B cell (primary cell): ENCODE data around the gene PHB1. TPM values are rescaled to one million over a fixed set of nuclear protein-coding genes. Genes with fewer than 3 reads are reported as not detected.
"Not testable (repeated sequence)": the region's sequence is repeated elsewhere in the genome, so short reads cannot be mapped to it uniquely, and the experiment has no call there.

Experiments used
- ATAC-seq: fragments of 200-7000 bp; cut with Tn5 transposase; one replicate; pipeline ENCODE4 v1.10.0; 2021; ENCODE audit warnings: low read depth, mild to moderate bottlenecking, moderate number of reproducible peaks, moderate library complexity
- CTCF ChIA-PET: fragments of 350-600 bp; sonication (Branson Sonifier 250); formaldehyde crosslinking; loops from one replicate; lab custom pipeline; 2021; ENCODE audit warnings: antibody characterized with exemption, inconsistent platforms; lab: Charles Lee
- POLR2A ChIA-PET: fragments of 350-600 bp; sonication (Branson Sonifier 250); formaldehyde crosslinking; loops from one replicate; lab custom pipeline; 2021; ENCODE audit warnings: antibody characterized with exemption; lab: Charles Lee
- DNase-seq: peaks from one replicate; pipeline ENCODE4 v3.0.0; 2013
- H2AFZ ChIP-seq: 2 replicates; pipeline ENCODE4 v1.6.1; 2012; ENCODE audit warnings: mild to moderate bottlenecking, low read depth, low read length; ENCODE audit not compliant: insufficient read depth, poor library complexity, severe bottlenecking
- H3K27ac ChIP-seq, 2 donors: 1 replicate in 1 of 2; 2 replicates in 1 of 2; pipeline ENCODE4 v1.5.1; 2012 to 2013; ENCODE audit warnings: low read length in 2 of 2, mild to moderate bottlenecking in 2 of 2, moderate library complexity in 1 of 2
- H3K27me3 ChIP-seq, 4 experiments: fragments of 200-600 bp in 1 of 4; sonication (generic) in 1 of 4; replicated peaks in 1 of 4; 1 replicate in 2 of 4; 2 replicates in 2 of 4; pipeline versions ENCODE4 v1.6.1 to v1.7.0; 2013 to 2016; ENCODE audit warnings: low read length in 3 of 4, mild to moderate bottlenecking in 2 of 4, mixed read lengths in 1 of 4, moderate library complexity in 1 of 4; ENCODE audit not compliant: insufficient read depth in 4 of 4, control insufficient read depth in 3 of 4; ENCODE audit errors: control extremely low read depth in 1 of 4
- H3K36me3 ChIP-seq, 2 experiments: replicated peaks in 1 of 2; 1 replicate in 1 of 2; 2 replicates in 1 of 2; pipeline versions ENCODE4 v1.6.1 to v1.7.1; 2013; ENCODE audit warnings: low read length in 1 of 2; ENCODE audit not compliant: insufficient read depth in 2 of 2, control insufficient read depth in 1 of 2; ENCODE audit errors: control extremely low read depth in 1 of 2, extremely low read depth in 1 of 2
- H3K4me1 ChIP-seq, 2 donors: fragments of 200-600 bp in 1 of 2; sonication (generic) in 1 of 2; 1 replicate in 1 of 2; 2 replicates in 1 of 2; pipeline versions ENCODE4 v1.5.1 to v1.6.1; 2013 to 2017; ENCODE audit warnings: low read length in 2 of 2; ENCODE audit not compliant: control insufficient read depth in 2 of 2, insufficient read depth in 2 of 2
- H3K4me2 ChIP-seq: replicated peaks from 2 replicates; pipeline ENCODE3; 2012; ENCODE audit warnings: mild to moderate bottlenecking, low read depth, low read length; ENCODE audit not compliant: poor library complexity, severe bottlenecking
- H3K4me3 ChIP-seq, 5 experiments: fragments of 200-600 bp in 1 of 5; sonication (generic) in 1 of 5; 1 replicate in 3 of 5; 2 replicates in 2 of 5; pipeline versions ENCODE4 v1.5.1 to v1.7.0; 2011 to 2016; ENCODE audit warnings: low read length in 4 of 5, mild to moderate bottlenecking in 4 of 5, low read depth in 2 of 5, control low read depth in 1 of 5, moderate library complexity in 1 of 5; ENCODE audit not compliant: insufficient read depth in 1 of 5; ENCODE audit errors: control extremely low read depth in 1 of 5, extremely low read depth in 1 of 5
- H3K79me2 ChIP-seq: fragments of 200-600 bp; sonication (generic); one replicate; pipeline ENCODE4 v1.6.0; 2016; ENCODE audit warnings: low read length; ENCODE audit not compliant: control insufficient read depth, insufficient read depth
- H3K9ac ChIP-seq: fragments of 200-600 bp; sonication (generic); 2 replicates; pipeline ENCODE4 v1.6.1; 2017; ENCODE audit warnings: mild to moderate bottlenecking, low read length, moderate library complexity
- H3K9me3 ChIP-seq, 3 donors: one replicate each; pipeline versions ENCODE4 v1.6.1 to v1.7.1; 2013; ENCODE audit warnings: low read length in 2 of 3; ENCODE audit not compliant: control insufficient read depth in 2 of 3, insufficient read depth in 1 of 3; ENCODE audit errors: control extremely low read depth in 1 of 3
- H4K20me1 ChIP-seq: 2 replicates; pipeline ENCODE4 v1.6.0; 2012; ENCODE audit warnings: mild to moderate bottlenecking, low read length; ENCODE audit not compliant: insufficient read depth, control insufficient read depth, poor library complexity, severe bottlenecking
- H3K27ac Mint-ChIP-seq: one replicate; pipeline ENCODE4 v1.8.0; 2021; ENCODE audit warnings: mixed read lengths
- H3K27me3 Mint-ChIP-seq: one replicate; pipeline ENCODE4 v1.8.0; 2021; ENCODE audit warnings: mixed read lengths
- H3K4me1 Mint-ChIP-seq: one replicate; pipeline ENCODE4 v1.8.0; 2021; ENCODE audit warnings: mixed read lengths
- H3K4me3 Mint-ChIP-seq: one replicate; pipeline ENCODE4 v1.8.0; 2021; ENCODE audit warnings: mixed read lengths
- H3K9me3 Mint-ChIP-seq: one replicate; pipeline ENCODE4 v1.8.0; 2022; ENCODE audit warnings: mixed read lengths; ENCODE audit not compliant: insufficient read depth
- EZH2 ChIP-seq: IDR thresholded peaks from 2 replicates; pipeline ENCODE4 v1.6.1; 2012; ENCODE audit warnings: borderline replicate concordance, low read depth, mild to moderate bottlenecking, moderate library complexity, low read length; ENCODE audit not compliant: insufficient read depth, poor library complexity, severe bottlenecking
- WGBS: methylation state at CpG from one replicate; pipeline ENCODE4 v1.1.5; 2013; ENCODE audit warnings: missing lambda C conversion rate; ENCODE audit not compliant: insufficient coverage; 5-methylcytosine and 5-hydroxymethylcytosine counted together
- intact Hi-C: fragments of 100-400 bp; cut with micrococcal nuclease; formaldehyde crosslinking; loops from one replicate; pipeline ENCODE4 v1.10.0; 2022
- polyA plus RNA-seq: library from polyadenylated mRNA; depleted of rRNA; stranded (reverse); fragments of >200 nt; gene quantifications from 2 replicates; pipeline ENCODE4 v1.2.3, GENCODE V29; 2012
- total RNA-seq, 2 donors: library from RNA; stranded (reverse); fragments of 120-200 nt in 1 of 2; gene quantifications; 1 replicate in 1 of 2; 2 replicates in 1 of 2; pipeline versions ENCODE4 v1.2.3 to v1.2.4, GENCODE V29; 2013 to 2022
- TF ChIP-seq, protein P1 (sequence below): fragments of 200-600 bp; IDR thresholded peaks from one replicate; pipeline ENCODE4 v1.8.0; 2022; ENCODE audit warnings: antibody characterized with exemption, mild to moderate bottlenecking

PHB1 gene
- total and polyA plus RNA-seq, 2 donors (not counting 1 experiment from before 2014, with no cell fraction given): 45.5 to 72.3 TPM

DNA sequence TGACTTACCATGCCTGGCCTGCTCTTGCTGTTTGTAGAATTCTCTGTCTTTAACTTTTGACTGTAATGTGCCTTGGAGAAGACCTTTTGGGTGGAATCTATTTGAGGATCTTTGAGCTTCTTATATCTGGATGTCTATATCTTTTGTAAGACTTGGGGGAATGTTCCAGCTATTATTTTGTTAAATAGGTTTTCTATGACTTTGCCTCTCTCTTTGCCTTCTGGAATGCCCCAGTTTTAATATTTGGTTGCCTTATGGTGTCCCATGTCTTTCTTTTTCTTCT lies 10.3 kb upstream of the PHB1 start:
- intact Hi-C loops: no loop called here
- Mint-ChIP-seq H3K27ac (no peak overlapping the region), H3K27me3 (peaks cover 27% of the 10 kb centered on the region), H3K4me3 (no peak overlapping the region), H3K4me1 (no peaks in the 10 kb centered on the region), H3K9me3 (peaks cover 5% of the 10 kb centered on the region)
- Histone ChIP-seq H3K36me3 (no peaks in the 10 kb centered on the region), H3K27ac (no peak overlapping the region), H3K27me3 (peaks cover 0 to 2% (median 0%) of the 10 kb centered on the region in 4 experiments), H3K9ac (no peak overlapping the region), H3K9me3 (peaks cover 3 to 13% (median 8%) of the 10 kb centered on the region in 3 donors), H2AFZ (no peak overlapping the region), H3K79me2 (no peaks in the 10 kb centered on the region), H3K4me2 (no peak overlapping the region), H3K4me3 (no peak overlapping the region), H4K20me1 (no peaks in the 10 kb centered on the region), H3K4me1 (no peaks in the 10 kb centered on the region)
- no peak for TF ChIP-seq EZH2
- TF ChIP-seq, protein P1, sequence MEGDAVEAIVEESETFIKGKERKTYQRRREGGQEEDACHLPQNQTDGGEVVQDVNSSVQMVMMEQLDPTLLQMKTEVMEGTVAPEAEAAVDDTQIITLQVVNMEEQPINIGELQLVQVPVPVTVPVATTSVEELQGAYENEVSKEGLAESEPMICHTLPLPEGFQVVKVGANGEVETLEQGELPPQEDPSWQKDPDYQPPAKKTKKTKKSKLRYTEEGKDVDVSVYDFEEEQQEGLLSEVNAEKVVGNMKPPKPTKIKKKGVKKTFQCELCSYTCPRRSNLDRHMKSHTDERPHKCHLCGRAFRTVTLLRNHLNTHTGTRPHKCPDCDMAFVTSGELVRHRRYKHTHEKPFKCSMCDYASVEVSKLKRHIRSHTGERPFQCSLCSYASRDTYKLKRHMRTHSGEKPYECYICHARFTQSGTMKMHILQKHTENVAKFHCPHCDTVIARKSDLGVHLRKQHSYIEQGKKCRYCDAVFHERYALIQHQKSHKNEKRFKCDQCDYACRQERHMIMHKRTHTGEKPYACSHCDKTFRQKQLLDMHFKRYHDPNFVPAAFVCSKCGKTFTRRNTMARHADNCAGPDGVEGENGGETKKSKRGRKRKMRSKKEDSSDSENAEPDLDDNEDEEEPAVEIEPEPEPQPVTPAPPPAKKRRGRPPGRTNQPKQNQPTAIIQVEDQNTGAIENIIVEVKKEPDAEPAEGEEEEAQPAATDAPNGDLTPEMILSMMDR: no peak
- ChIA-PET CTCF (interaction anchor here (1.5 to 2.1 kb wide), 2 partner anchors 10 to 132 kb away, joined by 8 to 10 read pairs; no protein-coding TSS in a partner anchor), POLR2A (interaction anchor here (1.2 kb wide), 1 partner anchor 10 kb away, joined by 3 read pairs; the partner anchor contains the start of gene PHB1)
- ATAC-seq: no peak
- no peak for DNase-seq

DNA sequence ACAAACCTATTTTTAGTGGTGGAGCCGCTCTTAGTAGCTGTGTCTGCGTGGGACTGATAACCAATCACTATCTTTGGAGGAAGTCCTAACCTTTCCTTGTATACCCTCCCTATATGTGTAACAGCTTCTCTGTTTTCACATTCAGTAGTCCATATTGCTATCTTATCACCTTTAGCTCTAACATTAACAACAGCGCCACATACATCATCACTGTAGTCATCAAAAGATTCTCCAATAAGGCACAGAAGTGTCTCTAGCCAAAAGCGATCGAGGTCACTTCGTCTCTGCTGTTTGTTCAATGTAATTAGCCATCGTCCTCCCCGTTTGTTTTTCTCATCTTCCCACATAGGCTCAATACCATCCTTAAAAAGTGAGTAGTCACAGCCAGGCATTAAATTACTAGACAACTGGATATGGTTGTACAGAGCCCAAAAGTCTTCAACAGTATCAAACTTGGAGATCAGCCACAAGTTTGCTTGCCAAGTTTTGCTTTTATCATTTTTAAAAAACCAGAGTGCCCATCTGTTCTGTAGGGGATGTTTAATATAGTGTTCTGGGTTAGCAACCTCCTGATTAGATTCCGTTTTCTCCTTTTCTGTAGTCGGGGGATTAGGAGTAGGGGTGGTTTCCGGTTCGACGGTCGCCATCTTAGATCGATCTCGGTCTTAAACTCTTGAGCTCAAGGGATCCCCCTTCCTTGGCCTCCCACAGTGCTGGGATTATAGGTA lies 9.8 kb upstream of the PHB1 start:
- H3K9ac ChIP-seq, DNase-seq, H3K27ac ChIP-seq, ATAC-seq, H3K4me3 Mint-ChIP-seq, H3K4me1 ChIP-seq, H3K27me3 ChIP-seq, H2AFZ ChIP-seq, H3K9me3 Mint-ChIP-seq, H3K4me1 Mint-ChIP-seq, H3K36me3 ChIP-seq, H3K79me2 ChIP-seq, H3K4me3 ChIP-seq, intact Hi-C loops, POLR2A ChIA-PET, H3K27ac Mint-ChIP-seq, H3K4me2 ChIP-seq, H4K20me1 ChIP-seq: not testable (repeated sequence)
- WGBS: no CpG with 5 or more reads among the region's 16 CpGs
- peaks cover 3 to 13% (median 8%) of the 10 kb centered on the region in 3 donors for H3K9me3 ChIP-seq
- CTCF ChIA-PET: interaction anchor here (2.1 kb wide), 1 partner anchor 132 kb away, joined by 10 read pairs; no protein-coding TSS in a partner anchor
- H3K27me3 Mint-ChIP-seq: peaks cover 27% of the 10 kb centered on the region
